ENCODE data around the gene CEP104.

GRCh38 chr1:3777647-3778589, 79.1 kb downstream of the CEP104 start:
- TF ChIP-seq, protein P1, sequence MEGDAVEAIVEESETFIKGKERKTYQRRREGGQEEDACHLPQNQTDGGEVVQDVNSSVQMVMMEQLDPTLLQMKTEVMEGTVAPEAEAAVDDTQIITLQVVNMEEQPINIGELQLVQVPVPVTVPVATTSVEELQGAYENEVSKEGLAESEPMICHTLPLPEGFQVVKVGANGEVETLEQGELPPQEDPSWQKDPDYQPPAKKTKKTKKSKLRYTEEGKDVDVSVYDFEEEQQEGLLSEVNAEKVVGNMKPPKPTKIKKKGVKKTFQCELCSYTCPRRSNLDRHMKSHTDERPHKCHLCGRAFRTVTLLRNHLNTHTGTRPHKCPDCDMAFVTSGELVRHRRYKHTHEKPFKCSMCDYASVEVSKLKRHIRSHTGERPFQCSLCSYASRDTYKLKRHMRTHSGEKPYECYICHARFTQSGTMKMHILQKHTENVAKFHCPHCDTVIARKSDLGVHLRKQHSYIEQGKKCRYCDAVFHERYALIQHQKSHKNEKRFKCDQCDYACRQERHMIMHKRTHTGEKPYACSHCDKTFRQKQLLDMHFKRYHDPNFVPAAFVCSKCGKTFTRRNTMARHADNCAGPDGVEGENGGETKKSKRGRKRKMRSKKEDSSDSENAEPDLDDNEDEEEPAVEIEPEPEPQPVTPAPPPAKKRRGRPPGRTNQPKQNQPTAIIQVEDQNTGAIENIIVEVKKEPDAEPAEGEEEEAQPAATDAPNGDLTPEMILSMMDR (IDR thresholded peaks at IDR 0.05): no peak
- no peak for TF ChIP-seq POLR2A (IDR thresholded peaks at IDR 0.05)
